ENCODE measurements around the gene MRPS18B.
"Not testable (repeated sequence)": the region's sequence is repeated elsewhere in the genome, so short reads cannot be mapped to it uniquely, and the experiment has no call there.

MRPS18B gene

DNA sequence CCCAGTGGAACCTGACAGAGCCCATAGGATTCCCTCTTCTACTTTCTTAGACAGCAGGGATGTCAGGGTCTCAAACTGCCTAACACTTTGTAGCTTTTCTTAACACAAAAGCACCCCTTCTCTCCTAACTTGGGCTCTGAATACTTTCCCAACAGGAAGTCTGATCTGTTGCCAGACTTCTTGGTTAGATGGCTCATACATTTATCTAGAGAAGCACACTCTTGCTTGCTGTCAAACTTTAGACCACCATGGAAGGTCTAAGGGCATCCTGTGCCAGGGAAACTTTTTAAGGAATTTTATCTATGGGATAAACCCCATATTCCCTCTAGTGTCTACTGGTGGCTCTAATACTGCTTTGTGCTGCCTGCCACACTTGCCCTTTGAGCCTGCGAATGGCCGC is 26.0 kb downstream of the MRPS18B start:
- no peak for DNase-seq (ENCODE audit: low read depth)

- DNase-seq (ENCODE audit: low read depth): no peak
These were observed 27.1 kb downstream of the MRPS18B start for GRCh38 chr6:30644769-30645168.

DNA sequence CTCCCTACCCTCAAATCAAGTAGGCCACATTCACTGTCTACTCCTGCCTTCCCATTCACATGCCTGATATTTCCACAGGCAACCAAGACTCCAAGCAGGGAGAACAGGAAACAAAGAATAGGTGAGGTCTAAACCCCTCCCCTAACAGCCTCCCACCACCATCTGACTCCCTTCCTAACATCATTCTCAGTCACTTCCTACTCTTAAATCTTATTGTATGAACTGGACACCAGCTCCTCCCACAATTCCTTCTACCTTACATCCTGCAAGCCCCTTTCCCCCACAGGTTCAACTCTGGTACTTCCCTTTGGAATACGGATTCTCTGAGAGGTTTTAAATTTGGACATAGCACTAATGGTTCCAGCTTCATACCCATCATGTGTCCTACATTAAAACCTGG is 28.3 kb downstream of the MRPS18B start:
- DNase-seq (ENCODE audit: low read depth): no peak

- peak; percentile 91 for DNase-seq (ENCODE audit: low read depth)
These were observed 29.0 kb downstream of the MRPS18B start, which contains the start of gene C6orf136 for GRCh38 chr6:30646450-30647241. C6orf136 (plus strand) TSS chr6:30647133; CDS start chr6:30647232, 99 bp downstream.

DNA sequence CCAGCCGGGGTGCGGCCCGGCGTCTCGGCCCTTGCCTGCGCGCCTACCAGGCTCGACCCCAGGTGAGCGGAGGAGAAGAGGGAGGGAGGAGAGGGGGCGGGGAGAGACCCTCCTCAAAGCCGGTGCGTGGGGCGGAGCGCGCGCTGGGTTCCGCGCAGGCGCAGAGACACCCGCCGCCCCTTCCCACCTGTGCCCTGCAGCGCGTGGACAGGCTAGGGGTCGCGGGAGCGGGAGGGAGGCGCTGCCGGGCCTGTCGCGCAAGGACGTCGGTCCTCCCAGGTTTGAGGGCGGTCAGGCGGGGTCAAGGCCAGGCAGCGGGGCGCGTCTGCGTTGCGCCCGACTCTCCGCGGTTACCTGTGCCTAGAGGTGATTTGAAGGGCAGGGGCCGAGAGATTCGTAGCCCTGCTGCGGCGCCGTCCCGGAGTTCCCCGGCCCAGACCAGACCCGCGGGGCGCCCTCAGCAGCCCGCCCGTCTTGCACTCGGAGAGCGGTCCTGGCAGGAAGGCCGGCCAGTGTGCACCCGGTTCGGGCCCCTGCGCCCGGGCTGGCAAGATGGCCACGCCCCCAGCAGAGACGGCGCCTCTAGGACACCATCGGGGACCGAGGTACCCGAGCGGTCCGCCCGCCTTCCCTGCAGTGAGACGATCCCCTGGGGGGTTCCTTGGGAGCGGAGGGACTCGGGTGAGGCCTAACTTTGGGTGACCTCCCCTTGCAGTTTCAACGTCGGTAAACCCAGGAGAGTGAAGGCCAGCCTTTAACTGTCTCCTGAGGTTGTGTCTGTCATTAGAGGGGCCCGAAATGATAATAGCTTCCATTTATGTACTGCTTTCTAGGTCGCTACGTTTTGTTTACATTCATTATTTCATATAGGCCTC is 29.8 kb downstream of the MRPS18B start:
- peak; percentile 63 for DNase-seq (ENCODE audit: low read depth)

- DNase-seq (ENCODE audit: low read depth): no peak
These were observed 33.5 kb downstream of the MRPS18B start for GRCh38 chr6:30651143-30651542.

GRCh38 chr6:30654798-30655742 is 37.4 kb downstream of the MRPS18B start:
- DNase-seq (ENCODE audit: low read depth): no peak

DNA sequence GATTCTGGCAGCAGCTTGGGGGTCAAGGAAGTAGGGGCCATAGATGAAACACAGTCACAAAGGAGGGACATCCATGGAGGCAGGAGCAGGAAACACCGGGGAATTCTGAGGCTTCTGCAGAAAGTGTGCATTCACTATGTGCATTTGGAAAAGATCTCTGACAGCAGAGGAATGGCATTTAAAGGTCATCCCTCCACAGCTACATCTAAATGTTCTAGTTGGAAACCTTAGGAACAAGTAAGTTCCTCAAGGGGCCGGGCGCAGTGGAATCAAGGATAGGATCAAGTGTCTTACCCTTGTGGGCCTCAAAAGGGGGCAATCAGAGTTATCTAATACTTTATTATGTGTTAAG is 38.1 kb downstream of the MRPS18B start:
- DNase-seq (ENCODE audit: low read depth): no peak

GRCh38 chr6:30656513-30656912 is 38.9 kb downstream of the MRPS18B start:
- DNase-seq (ENCODE audit: low read depth): no peak

- DNase-seq (ENCODE audit: low read depth): no peak
These were observed 39.8 kb downstream of the MRPS18B start for GRCh38 chr6:30657454-30657853.

GRCh38 chr6:30657922-30658321 is 40.3 kb downstream of the MRPS18B start:
- DNase-seq (ENCODE audit: low read depth): not testable (repeated sequence)

- no peak for DNase-seq (ENCODE audit: low read depth)
These were observed 47.5 kb downstream of the MRPS18B start for GRCh38 chr6:30664994-30665767.

GRCh38 chr6:30666300-30666699 is 48.7 kb downstream of the MRPS18B start:
- peak; percentile 23 for DNase-seq (ENCODE audit: low read depth)

GRCh38 chr6:30670760-30671527 is 53.3 kb downstream of the MRPS18B start:
- no peak for DNase-seq (ENCODE audit: low read depth)

- peak; percentile 83 for DNase-seq (ENCODE audit: low read depth)
These were observed 55.0 kb downstream of the MRPS18B start, which contains the start of gene DHX16 for GRCh38 chr6:30672445-30673253. DHX16 (minus strand) TSS chr6:30673006; CDS start chr6:30672841, 165 bp downstream.

Measured in activated T-helper 9 cell treated with anti-CD3 and anti-CD28 coated beads, Interleukin-2, amount 50 U/mL, for 16 hours (primary cell).